ENCODE data around the gene PRIM2.
"Not testable (repeated sequence)": the region's sequence is repeated elsewhere in the genome, so short reads cannot be mapped to it uniquely, and the experiment has no call there.

GRCh38 chr6:57523221-57523620 is 205.8 kb downstream of the PRIM2 start:
- not testable (repeated sequence) for TF ChIP-seq POLR2A, CTCF, POLR2AphosphoS5 (IDR thresholded peaks at IDR 0.05)

Data from prostate gland (tissue), 2 donors.